Mesodermal cell (in vitro differentiated cells): ENCODE measurements around the gene CAPN7.

Experiments used
- H3K27ac ChIP-seq: 2 replicates; pipeline ENCODE4 v1.7.0; 2013; ENCODE audit warnings: mild to moderate bottlenecking, low read depth, low read length, moderate library complexity; ENCODE audit not compliant: severe bottlenecking
- H3K36me3 ChIP-seq: 2 replicates; pipeline ENCODE4 v1.7.1; 2013; ENCODE audit warnings: mild to moderate bottlenecking, low read length, moderate library complexity; ENCODE audit not compliant: control insufficient read depth, insufficient read depth
- H3K4me1 ChIP-seq: one replicate; pipeline ENCODE4 v1.7.1; 2013; ENCODE audit warnings: mild to moderate bottlenecking, low read length; ENCODE audit not compliant: insufficient read depth, control insufficient read depth, poor library complexity, severe bottlenecking
- H3K4me3 ChIP-seq: 2 replicates; pipeline ENCODE4 v1.7.0; 2013; ENCODE audit warnings: low read length, control low read depth, mild to moderate bottlenecking; ENCODE audit not compliant: insufficient read depth, poor library complexity, severe bottlenecking; ENCODE audit errors: extremely low read depth
- H3K9me3 ChIP-seq: 2 replicates; pipeline ENCODE4 v1.7.1; 2013; ENCODE audit warnings: mild to moderate bottlenecking, low read length, moderate library complexity; ENCODE audit not compliant: control insufficient read depth
- WGBS, 2 experiments: methylation state at CpG; one replicate each; pipeline ENCODE4 v1.1.5; 2013; ENCODE audit warnings: missing lambda C conversion rate in 2 of 2; ENCODE audit not compliant: insufficient coverage in 2 of 2; 5-methylcytosine and 5-hydroxymethylcytosine counted together

Gene CAPN7

GRCh38 chr3:15246186-15246585 lies 40.1 kb downstream of the CAPN7 start:
- H3K36me3 ChIP-seq = peaks cover 61% of the 10 kb centered on the region
- no peaks in the 10 kb centered on the region for H3K4me1 ChIP-seq
- no peak overlapping the region for H3K4me3 ChIP-seq
- no peak overlapping the region for H3K27ac ChIP-seq
- WGBS, 2 experiments = no CpG with 5 or more reads among the region's 2 CpGs
- H3K9me3 ChIP-seq = no peaks in the 10 kb centered on the region

- Histone ChIP-seq H3K4me3 (no peak overlapping the region), H3K4me1 (no peaks in the 10 kb centered on the region), H3K36me3 (peaks cover 84% of the 10 kb centered on the region), H3K27ac (no peak overlapping the region), H3K9me3 (no peaks in the 10 kb centered on the region)
- WGBS, 2 experiments = 94 to 98% methylated on average over 6 of the region's 7 CpGs
These were observed 47.1 kb downstream of the CAPN7 start for GRCh38 chr3:15253023-15253697.

GRCh38 chr3:15255215-15255614 lies 49.2 kb downstream of the CAPN7 start:
- Histone ChIP-seq H3K4me3 (no peak overlapping the region), H3K4me1 (no peaks in the 10 kb centered on the region), H3K27ac (no peak overlapping the region), H3K9me3 (no peaks in the 10 kb centered on the region), H3K36me3 (peaks cover 89% of the 10 kb centered on the region)
- WGBS, 2 experiments = 80% methylated on average over 1 of the region's 2 CpGs; no CpG with 5 or more reads in 1 of the 2 experiments

GRCh38 chr3:15256861-15257341 lies 50.9 kb downstream of the CAPN7 start:
- Histone ChIP-seq H3K9me3 (no peaks in the 10 kb centered on the region), H3K4me3 (no peak overlapping the region), H3K27ac (no peak overlapping the region), H3K36me3 (peaks cover 90% of the 10 kb centered on the region), H3K4me1 (no peaks in the 10 kb centered on the region)
- WGBS, 2 experiments = 98% methylated on average over 7 to 8 of the region's 8 CpGs

- H3K9me3 ChIP-seq = no peaks in the 10 kb centered on the region
- WGBS, 2 experiments = 97 to 99% methylated on average over 7 of the region's 7 CpGs
- H3K27ac ChIP-seq = no peak overlapping the region
- H3K36me3 ChIP-seq = peaks cover 91% of the 10 kb centered on the region
- H3K4me3 ChIP-seq = no peak overlapping the region
- H3K4me1 ChIP-seq = no peaks in the 10 kb centered on the region
These were observed 52.7 kb downstream of the CAPN7 start for GRCh38 chr3:15258720-15259119.

GRCh38 chr3:15260531-15260930 lies 54.5 kb downstream of the CAPN7 start:
- 91 to 97% methylated on average over 2 to 3 of the region's 4 CpGs for WGBS, 2 experiments
- Histone ChIP-seq H3K4me1 (no peaks in the 10 kb centered on the region), H3K9me3 (no peaks in the 10 kb centered on the region), H3K27ac (no peak overlapping the region), H3K4me3 (no peak overlapping the region), H3K36me3 (peaks cover 87% of the 10 kb centered on the region)

GRCh38 chr3:15261274-15261673 lies 55.2 kb downstream of the CAPN7 start:
- Histone ChIP-seq H3K36me3 (peaks cover 87% of the 10 kb centered on the region), H3K27ac (no peak overlapping the region), H3K9me3 (no peaks in the 10 kb centered on the region), H3K4me3 (no peak overlapping the region), H3K4me1 (no peaks in the 10 kb centered on the region)

- Histone ChIP-seq H3K36me3 (peaks cover 87% of the 10 kb centered on the region), H3K4me3 (no peak overlapping the region), H3K9me3 (no peaks in the 10 kb centered on the region), H3K27ac (no peak overlapping the region), H3K4me1 (no peaks in the 10 kb centered on the region)
- 98 to 99% methylated on average over 8 of the region's 9 CpGs for WGBS, 2 experiments
These were observed 56.0 kb downstream of the CAPN7 start for GRCh38 chr3:15262021-15262420.

GRCh38 chr3:15263120-15263519 lies 57.1 kb downstream of the CAPN7 start:
- 91 to 98% methylated on average over 3 to 4 of the region's 4 CpGs for WGBS, 2 experiments
- Histone ChIP-seq H3K27ac (no peak overlapping the region), H3K4me3 (no peak overlapping the region), H3K4me1 (peaks cover 3% of the 10 kb centered on the region), H3K9me3 (no peaks in the 10 kb centered on the region), H3K36me3 (peaks cover 82% of the 10 kb centered on the region)

- 100% methylated on average over 1 of the region's 2 CpGs for WGBS, 2 experiments
- H3K4me3 ChIP-seq = no peak overlapping the region
- H3K4me1 ChIP-seq = peaks cover 9% of the 10 kb centered on the region
- H3K27ac ChIP-seq = no peak overlapping the region
- H3K9me3 ChIP-seq = no peaks in the 10 kb centered on the region
- peaks cover 76% of the 10 kb centered on the region for H3K36me3 ChIP-seq
These were observed 57.9 kb downstream of the CAPN7 start for GRCh38 chr3:15263926-15264325.

GRCh38 chr3:15264486-15264885 lies 58.4 kb downstream of the CAPN7 start:
- H3K36me3 ChIP-seq = peaks cover 70% of the 10 kb centered on the region
- no CpG with 5 or more reads among the region's 2 CpGs for WGBS, 2 experiments
- no peak overlapping the region for H3K4me3 ChIP-seq
- no peak overlapping the region for H3K27ac ChIP-seq
- H3K9me3 ChIP-seq = no peaks in the 10 kb centered on the region
- H3K4me1 ChIP-seq = peaks cover 15% of the 10 kb centered on the region
